Measurements from ENCODE around the gene FMNL2. TPM values are rescaled to one million over a fixed set of nuclear protein-coding genes. Genes with fewer than 3 reads are reported as not detected.
A peak's percentile ranks its signal among the peaks of the same experiment; 100 is the strongest.

Gene FMNL2
- polyA plus RNA-seq, 12 donors: 18.6 to 49.7 (median 26.7) TPM; not detected in 1

- DNase-seq: no peak
Observed at GRCh38 chr2:152425765-152426727, 91.1 kb downstream of the FMNL2 start.

GRCh38 chr2:152426801-152427200 lies 91.8 kb downstream of the FMNL2 start:
- no peak for DNase-seq

- no peak for DNase-seq
Observed at GRCh38 chr2:152427902-152428301, 92.9 kb downstream of the FMNL2 start.

- no peak for DNase-seq
Observed at GRCh38 chr2:152428800-152429582, 94.0 kb downstream of the FMNL2 start.

- no peak for DNase-seq
Observed at GRCh38 chr2:152430876-152431275, 95.9 kb downstream of the FMNL2 start.

- DNase-seq: no peak
Observed at GRCh38 chr2:152431370-152432098, 96.6 kb downstream of the FMNL2 start.

- peak; percentile 73 for DNase-seq
Observed at GRCh38 chr2:152432206-152432653, 97.3 kb downstream of the FMNL2 start.

- no peak for DNase-seq
Observed at GRCh38 chr2:152432765-152433164, 97.8 kb downstream of the FMNL2 start.

- DNase-seq: no peak
Observed at GRCh38 chr2:152433289-152433688, 98.3 kb downstream of the FMNL2 start.

GRCh38 chr2:152433791-152434190 lies 98.8 kb downstream of the FMNL2 start:
- no peak for DNase-seq

GRCh38 chr2:152434395-152435182 lies 99.6 kb downstream of the FMNL2 start:
- DNase-seq: no peak

- no peak for DNase-seq
Observed at GRCh38 chr2:152436148-152436547, 101.2 kb downstream of the FMNL2 start.

- DNase-seq: no peak
Observed at GRCh38 chr2:152437276-152438108, 102.5 kb downstream of the FMNL2 start.

- no peak for DNase-seq
Observed at GRCh38 chr2:152440049-152440448, 105.1 kb downstream of the FMNL2 start.

- no peak for DNase-seq
Observed at GRCh38 chr2:152440460-152440859, 105.5 kb downstream of the FMNL2 start.

- DNase-seq: no peak
Observed at GRCh38 chr2:152441961-152442360, 107.0 kb downstream of the FMNL2 start.

- no peak for DNase-seq
Observed at GRCh38 chr2:152443771-152444170, 108.8 kb downstream of the FMNL2 start.

GRCh38 chr2:152444448-152444847 lies 109.5 kb downstream of the FMNL2 start:
- DNase-seq: no peak

- DNase-seq: no peak
Observed at GRCh38 chr2:152445375-152445774, 110.4 kb downstream of the FMNL2 start.

- DNase-seq: no peak
Observed at GRCh38 chr2:152445791-152446201, 110.8 kb downstream of the FMNL2 start.
